ENCODE measurements around the gene FRMD4A. TPM values are rescaled to one million over a fixed set of nuclear protein-coding genes. Genes with fewer than 3 reads are reported as not detected.

Gene FRMD4A
- polyA plus RNA-seq, 1 of the 3 experiments (the other 2 are of a cell fraction), result 37.7 TPM

- no peak for TF ChIP-seq GABPA (IDR thresholded peaks at IDR 0.05; ENCODE audit: low read depth)
- TF ChIP-seq MEF2A (IDR thresholded peaks at IDR 0.05; ENCODE audit: borderline replicate concordance, low read depth), result no peak
- no peak for TF ChIP-seq REST (IDR thresholded peaks at IDR 0.05; ENCODE audit: low read depth, low read length)
- no peak for TF ChIP-seq TAF1 (IDR thresholded peaks at IDR 0.05; ENCODE audit: borderline replicate concordance, low read depth, low read length)
- no peak for TF ChIP-seq TEAD4 (IDR thresholded peaks at IDR 0.05; ENCODE audit: borderline replicate concordance, insufficient read depth)
- TF ChIP-seq EP300 (IDR thresholded peaks at IDR 0.05; ENCODE audit: borderline replicate concordance in 1 of 2, low read depth in 1 of 2, low read length in 1 of 2), result no peak
- no peak for TF ChIP-seq RFX5 (IDR thresholded peaks at IDR 0.05; ENCODE audit: low read length)
- no peak for TF ChIP-seq ZBTB33 (IDR thresholded peaks at IDR 0.05; ENCODE audit: borderline replicate concordance, low read depth)
- no peak for TF ChIP-seq JUND (IDR thresholded peaks at IDR 0.05)
- no peak for TF ChIP-seq USF1 (IDR thresholded peaks at IDR 0.05; ENCODE audit: borderline replicate concordance, low read depth)
- no peaks in the 10 kb centered on the region for H3K9me3 ChIP-seq
- no peaks in the 10 kb centered on the region for H3K36me3 ChIP-seq (replicated peaks in 1 of 2; ENCODE audit: control insufficient read depth in 1 of 2, insufficient read depth in 2 of 2, low read length in 1 of 2)
- no peaks in the 10 kb centered on the region for H3K4me1 ChIP-seq (ENCODE audit: control insufficient read depth in 1 of 2, insufficient read depth in 2 of 2, low read depth in 1 of 2, low read length in 1 of 2)
- no peaks in the 10 kb centered on the region for H4K20me1 ChIP-seq (ENCODE audit: insufficient read depth)
- no peak overlapping the region for H3K27ac ChIP-seq (ENCODE audit: low read depth in 2 of 2, low read length in 1 of 2)
- H3K79me2 ChIP-seq (ENCODE audit: insufficient read depth), result no peaks in the 10 kb centered on the region
- H3K9ac ChIP-seq, result no peak overlapping the region
- H3K4me3 ChIP-seq (ENCODE audit: low read depth in 2 of 2, low read length in 1 of 2), result no peak overlapping the region
- no peak overlapping the region for H3K4me2 ChIP-seq
- peaks cover 5% of the 10 kb centered on the region; the same call in 1 of the 2 replicates for H3K27me3 ChIP-seq (ENCODE audit: insufficient read depth)
- POLR2A ChIA-PET, result no interaction called here
- no peaks in the 10 kb centered on the region for H3K9me2 ChIP-seq
- no peaks in the 10 kb centered on the region for H3F3A ChIP-seq (replicated peaks; ENCODE audit: insufficient read depth)
- CTCF ChIA-PET, result interaction anchor here (0.9 to 4.8 kb wide), 13 partner anchors 11 to 282 kb away, joined by 3 to 43 read pairs (median 5); no protein-coding TSS in a partner anchor
- no peak for DNase-seq
- no peak overlapping the region for H2AFZ ChIP-seq (ENCODE audit: low read depth)
Observed at GRCh38 chr10:14196113-14196512, 134.6 kb downstream of the FRMD4A start.

- Histone ChIP-seq H3K9me2 (no peaks in the 10 kb centered on the region), H3K4me1 (ENCODE audit: control insufficient read depth in 1 of 2, insufficient read depth in 2 of 2, low read depth in 1 of 2, low read length in 1 of 2) (no peaks in the 10 kb centered on the region), H3K36me3 (replicated peaks in 1 of 2; ENCODE audit: control insufficient read depth in 1 of 2, insufficient read depth in 2 of 2, low read length in 1 of 2) (no peaks in the 10 kb centered on the region), H3K9me3 (no peaks in the 10 kb centered on the region), H3K4me2 (no peak overlapping the region), H2AFZ (ENCODE audit: low read depth) (no peak overlapping the region), H3K27ac (ENCODE audit: low read depth in 2 of 2, low read length in 1 of 2) (no peak overlapping the region), H3K79me2 (ENCODE audit: insufficient read depth) (no peaks in the 10 kb centered on the region), H4K20me1 (ENCODE audit: insufficient read depth) (no peaks in the 10 kb centered on the region), H3K4me3 (ENCODE audit: low read depth in 2 of 2, low read length in 1 of 2) (no peak overlapping the region), H3K9ac (no peak overlapping the region), H3K27me3 (ENCODE audit: insufficient read depth) (peaks cover 5% of the 10 kb centered on the region; the same call in 1 of the 2 replicates), H3F3A (replicated peaks; ENCODE audit: insufficient read depth) (no peaks in the 10 kb centered on the region)
- TF ChIP-seq IRF3 (IDR thresholded peaks at IDR 0.05; ENCODE audit: low read depth, low read length), result no peak
- DNase-seq, result no peak
- ChIA-PET CTCF (interaction anchor here (0.9 to 4.8 kb wide), 11 partner anchors 11 to 283 kb away, joined by 3 to 43 read pairs (median 5); no protein-coding TSS in a partner anchor), POLR2A (no interaction called here)
- WGBS (ENCODE audit: low lambda C conversion rate), result 41% methylated on average over 6 of the region's 6 CpGs
Observed at GRCh38 chr10:14195433-14195832, 135.3 kb downstream of the FRMD4A start.
